Neural cell (in vitro differentiated cells): Measurements from ENCODE around the gene LAMB4. TPM values are rescaled to one million over a fixed set of nuclear protein-coding genes. Genes with fewer than 3 reads are reported as not detected.

ENCODE experiments used
- H2AFZ ChIP-seq: fragments of 200-600, 300-800 bp; sonication (generic), shearing (Covaris generic); 2 replicates; pipeline ENCODE4 v1.6.0; 2014; ENCODE audit warnings: low read depth, mild to moderate bottlenecking, antibody characterized with exemption, low read length, moderate library complexity
- H3F3A ChIP-seq: fragments of 200-600 bp; shearing (Covaris generic); 2 replicates; pipeline ENCODE4 v1.6.1; 2016; ENCODE audit warnings: mild to moderate bottlenecking, moderate library complexity, mixed read lengths, antibody characterized with exemption, low read length; ENCODE audit not compliant: insufficient read depth, poor library complexity, severe bottlenecking
- H3K27ac ChIP-seq: fragments of 200-600, 300-800 bp; sonication (generic), shearing (Covaris generic); 2 replicates; pipeline ENCODE4 v1.5.1; 2014; ENCODE audit warnings: mild to moderate bottlenecking, low read length, moderate library complexity
- H3K27me3 ChIP-seq: fragments of 300-800, 200-600 bp; sonication (generic), shearing (Covaris generic); 2 replicates; pipeline ENCODE4 v1.6.0; 2014; ENCODE audit warnings: mild to moderate bottlenecking, low read depth, low read length, moderate library complexity; ENCODE audit not compliant: insufficient read depth
- H3K36me3 ChIP-seq: fragments of 300-800, 200-600 bp; sonication (generic), shearing (Covaris generic); 2 replicates; pipeline ENCODE4 v1.5.1; 2014; ENCODE audit warnings: mild to moderate bottlenecking, antibody characterized with exemption, low read length, moderate library complexity; ENCODE audit not compliant: insufficient read depth
- H3K4me2 ChIP-seq: fragments of 300-800, 200-600 bp; sonication (generic), shearing (Covaris generic); 2 replicates; pipeline ENCODE4 v1.6.0; 2014; ENCODE audit warnings: mild to moderate bottlenecking, low read length
- H3K4me3 ChIP-seq: fragments of 300-800, 200-600 bp; sonication (generic), shearing (Covaris generic); 2 replicates; pipeline ENCODE4 v1.5.1; 2014; ENCODE audit warnings: mild to moderate bottlenecking, low read length, moderate library complexity
- H3K79me2 ChIP-seq: fragments of 200-600 bp; shearing (Covaris generic); replicated peaks from 2 replicates; pipeline ENCODE4 v1.6.0; 2014; ENCODE audit warnings: mild to moderate bottlenecking, low read length, moderate library complexity; ENCODE audit not compliant: insufficient read depth
- H3K9ac ChIP-seq: fragments of 300-800, 200-600 bp; sonication (generic), shearing (Covaris generic); 2 replicates; pipeline ENCODE4 v1.6.1; 2016; ENCODE audit warnings: mild to moderate bottlenecking, low read length, mixed read lengths
- H3K9me2 ChIP-seq: fragments of 200-600 bp; shearing (Covaris generic); 2 replicates; pipeline ENCODE4 v1.6.1; 2016; ENCODE audit warnings: mild to moderate bottlenecking, low read length, mixed read lengths; ENCODE audit not compliant: insufficient read depth
- H3K9me3 ChIP-seq: fragments of 200-600, 300-800 bp; sonication (generic), shearing (Covaris generic); 2 replicates; pipeline ENCODE4 v1.6.1; 2016; ENCODE audit warnings: mild to moderate bottlenecking, mixed run types, low read length, moderate library complexity, mixed read lengths
- H4K20me1 ChIP-seq: fragments of 200-600 bp; shearing (Covaris generic); 2 replicates; pipeline ENCODE4 v1.6.1; 2016; ENCODE audit warnings: mild to moderate bottlenecking, mixed run types; ENCODE audit not compliant: insufficient read depth
- CTCF ChIP-seq: fragments of 450-650 bp; IDR thresholded peaks from 2 replicates; pipeline ENCODE4 v1.5.1; 2014; ENCODE audit warnings: antibody characterized with exemption, mild to moderate bottlenecking, moderate library complexity; ENCODE audit not compliant: poor library complexity, severe bottlenecking
- EP300 ChIP-seq: fragments of 450-650 bp; conservative IDR thresholded peaks from 2 replicates; pipeline ENCODE4 v1.6.1; 2014; ENCODE audit warnings: antibody characterized with exemption, mild to moderate bottlenecking, moderate library complexity; ENCODE audit not compliant: poor library complexity, severe bottlenecking
- EZH2 ChIP-seq: fragments of 200-600, 300-800 bp; shearing (Covaris generic), sonication (generic); IDR thresholded peaks from 2 replicates; pipeline ENCODE4 v1.6.1; 2014; ENCODE audit warnings: antibody characterized with exemption, low read length, borderline replicate concordance, mild to moderate bottlenecking; ENCODE audit not compliant: insufficient read depth, poor library complexity, severe bottlenecking
- MXI1 ChIP-seq: fragments of 450-650 bp; conservative IDR thresholded peaks from 2 replicates; pipeline ENCODE4 v1.6.1; 2014; ENCODE audit warnings: antibody characterized with exemption, mild to moderate bottlenecking; ENCODE audit not compliant: poor library complexity, severe bottlenecking
- POLR2AphosphoS5 ChIP-seq: IDR thresholded peaks from 2 replicates; pipeline ENCODE4 v1.6.1; 2012
- RAD21 ChIP-seq: fragments of 450-650 bp; conservative IDR thresholded peaks from 2 replicates; pipeline ENCODE4 v1.6.1; 2014; ENCODE audit warnings: antibody characterized with exemption, mild to moderate bottlenecking, moderate library complexity
- REST ChIP-seq: IDR thresholded peaks from 2 replicates; pipeline ENCODE4 v1.6.1; 2012; ENCODE audit warnings: borderline replicate concordance
- SMC3 ChIP-seq: fragments of 450-650 bp; conservative IDR thresholded peaks from 2 replicates; pipeline ENCODE4 v1.6.1; 2014; ENCODE audit warnings: antibody characterized with exemption, mild to moderate bottlenecking, moderate library complexity; ENCODE audit not compliant: poor library complexity
- TAF1 ChIP-seq: IDR thresholded peaks from 2 replicates; pipeline ENCODE4 v1.6.1; 2012; ENCODE audit warnings: low read depth
- polyA plus RNA-seq: library from polyadenylated mRNA; depleted of rRNA; stranded (reverse); fragments of >200 nt; gene quantifications from 2 replicates; pipeline ENCODE4 v1.2.3, GENCODE V29; 2014

Gene LAMB4
- polyA plus RNA-seq, 1 donor from 2014 or later = 0.16 TPM

GRCh38 chr7:108136191-108136688, 6.1 kb upstream of the LAMB4 start:
- Histone ChIP-seq H3K9me3 (no peaks in the 10 kb centered on the region), H3K27me3 (no peaks in the 10 kb centered on the region), H3F3A (no peaks in the 10 kb centered on the region), H3K36me3 (no peaks in the 10 kb centered on the region), H2AFZ (no peak overlapping the region), H3K27ac (no peak overlapping the region), H3K4me3 (no peak overlapping the region), H3K9ac (no peak overlapping the region), H4K20me1 (no peaks in the 10 kb centered on the region), H3K4me2 (no peak overlapping the region), H3K79me2 (no peaks in the 10 kb centered on the region), H3K9me2 (no peaks in the 10 kb centered on the region)
- TF ChIP-seq TAF1 = no peak
- no peak for TF ChIP-seq RAD21
- no peak for TF ChIP-seq SMC3
- TF ChIP-seq MXI1 = no peak
- TF ChIP-seq POLR2AphosphoS5 = no peak
- no peak for TF ChIP-seq EP300
- no peak for TF ChIP-seq REST
- no peak for TF ChIP-seq EZH2
- TF ChIP-seq CTCF = no peak

- TF ChIP-seq SMC3 (no peak), EP300 (no peak)
- no peak overlapping the region for H3K27ac ChIP-seq
- H3K9me3 ChIP-seq = no peaks in the 10 kb centered on the region
Measured at GRCh38 chr7:108135446-108136190, 5.5 kb upstream of the LAMB4 start.

More at GRCh38 chr7:108135446-108136190, 5.5 kb upstream of the LAMB4 start:
- H4K20me1 ChIP-seq = no peaks in the 10 kb centered on the region
- H3K79me2 ChIP-seq = no peaks in the 10 kb centered on the region
- no peaks in the 10 kb centered on the region for H3F3A ChIP-seq
- H2AFZ ChIP-seq = no peak overlapping the region
- H3K27me3 ChIP-seq = no peaks in the 10 kb centered on the region
- no peaks in the 10 kb centered on the region for H3K9me2 ChIP-seq
- H3K9ac ChIP-seq = no peak overlapping the region
- H3K4me3 ChIP-seq = no peak overlapping the region
- H3K36me3 ChIP-seq = no peaks in the 10 kb centered on the region
- no peak overlapping the region for H3K4me2 ChIP-seq
